Stomach smooth muscle (tissue), 2 donors: ENCODE measurements around the gene NOXO1.

ENCODE experiments used
- H3K27ac ChIP-seq: one replicate; pipeline ENCODE4 v1.7.0; 2013; ENCODE audit warnings: mild to moderate bottlenecking, low read length, inconsistent platforms
- H3K27me3 ChIP-seq, 2 donors: one replicate each; pipeline ENCODE4 v1.7.0; 2013; ENCODE audit warnings: low read length in 2 of 2; ENCODE audit not compliant: insufficient read depth in 2 of 2, control insufficient read depth in 1 of 2
- H3K36me3 ChIP-seq, 2 donors: one replicate each; pipeline ENCODE4 v1.7.0; 2013; ENCODE audit warnings: low read length in 2 of 2; ENCODE audit not compliant: control insufficient read depth in 2 of 2, insufficient read depth in 2 of 2
- H3K4me1 ChIP-seq: one replicate; pipeline ENCODE4 v1.7.0; 2013; ENCODE audit warnings: low read length; ENCODE audit not compliant: control insufficient read depth, insufficient read depth
- H3K4me3 ChIP-seq, 2 donors: one replicate each; pipeline ENCODE4 v1.7.0; 2013; ENCODE audit warnings: low read length in 2 of 2
- H3K9ac ChIP-seq, 2 donors: one replicate each; pipeline ENCODE4 v1.7.0; 2013; ENCODE audit warnings: low read length in 2 of 2, mild to moderate bottlenecking in 1 of 2
- H3K9me3 ChIP-seq, 2 donors: one replicate each; pipeline ENCODE4 v1.7.0; 2013; ENCODE audit warnings: low read length in 2 of 2; ENCODE audit not compliant: control insufficient read depth in 2 of 2
- donor health status: healthy.
- donor health status: Pancreatic carcinoma.

The NOXO1 gene

DNA sequence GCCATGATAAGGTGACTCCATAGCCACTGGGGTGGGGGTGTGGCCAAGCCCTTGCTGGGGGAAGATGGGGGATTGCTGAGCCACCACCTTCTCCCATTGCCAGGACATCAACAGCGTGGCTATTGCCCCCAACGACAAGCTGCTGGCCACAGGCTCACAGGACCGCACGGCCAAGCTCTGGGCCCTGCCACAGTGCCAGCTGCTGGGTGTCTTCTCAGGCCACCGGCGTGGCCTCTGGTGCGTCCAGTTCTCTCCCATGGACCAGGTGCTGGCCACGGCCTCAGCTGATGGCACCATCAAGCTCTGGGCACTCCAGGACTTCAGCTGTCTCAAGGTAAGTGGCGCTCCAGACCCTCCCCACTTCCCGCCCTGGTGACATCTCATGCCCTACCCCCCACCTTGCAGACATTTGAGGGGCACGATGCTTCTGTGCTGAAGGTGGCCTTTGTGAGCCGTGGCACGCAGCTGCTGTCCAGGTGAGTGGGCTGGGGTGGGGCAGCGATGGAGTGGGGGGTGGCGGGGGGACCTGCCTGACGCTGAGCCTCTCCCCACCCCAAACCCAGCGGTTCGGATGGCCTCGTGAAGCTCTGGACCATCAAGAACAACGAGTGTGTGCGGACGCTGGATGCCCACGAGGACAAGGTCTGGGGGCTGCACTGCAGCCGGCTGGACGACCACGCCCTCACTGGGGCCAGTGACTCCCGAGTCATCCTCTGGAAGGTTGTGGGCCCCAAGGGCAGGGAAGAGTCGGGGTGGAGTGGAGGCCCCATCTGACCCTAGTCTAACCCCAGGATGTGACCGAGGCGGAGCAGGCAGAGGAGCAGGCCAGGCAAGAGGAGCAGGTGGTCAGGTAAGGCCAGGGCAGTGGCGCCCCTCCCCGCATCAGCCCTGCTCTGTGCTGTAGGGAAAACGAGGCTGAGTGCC is 4.1 kb downstream of the NOXO1 start:
- H3K9ac ChIP-seq, result no peak overlapping the region
- peaks cover 35 to 39% of the 10 kb centered on the region in 2 donors for H3K36me3 ChIP-seq
- H3K9me3 ChIP-seq, result no peaks in the 10 kb centered on the region
- H3K4me1 ChIP-seq, result peaks cover 19% of the 10 kb centered on the region
- H3K4me3 ChIP-seq, result no peak overlapping the region
- H3K27ac ChIP-seq, result no peak overlapping the region
- peaks cover 51 to 52% of the 10 kb centered on the region in 2 donors for H3K27me3 ChIP-seq

DNA sequence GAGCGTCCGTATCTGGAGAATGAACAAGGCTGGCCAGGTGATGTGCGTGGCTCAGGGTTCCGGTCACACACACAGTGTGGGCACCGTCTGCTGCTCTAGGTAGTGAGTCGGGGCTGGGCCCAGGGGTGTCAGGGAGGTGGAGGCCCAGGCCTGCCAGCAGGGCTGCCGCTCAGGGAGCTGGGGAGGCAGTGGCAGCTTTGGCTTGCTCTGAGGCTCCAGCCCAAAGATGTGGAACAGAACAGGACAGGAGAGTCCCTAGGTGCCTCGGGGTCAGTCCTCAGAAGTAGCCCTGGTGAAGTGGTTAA is 5.1 kb downstream of the NOXO1 start:
- Histone ChIP-seq H3K36me3 (peaks cover 35 to 39% of the 10 kb centered on the region in 2 donors), H3K4me3 (no peak overlapping the region), H3K9me3 (no peaks in the 10 kb centered on the region), H3K4me1 (peaks cover 19% of the 10 kb centered on the region), H3K9ac (no peak overlapping the region), H3K27me3 (peaks cover 41 to 42% of the 10 kb centered on the region in 2 donors), H3K27ac (no peak overlapping the region)

DNA sequence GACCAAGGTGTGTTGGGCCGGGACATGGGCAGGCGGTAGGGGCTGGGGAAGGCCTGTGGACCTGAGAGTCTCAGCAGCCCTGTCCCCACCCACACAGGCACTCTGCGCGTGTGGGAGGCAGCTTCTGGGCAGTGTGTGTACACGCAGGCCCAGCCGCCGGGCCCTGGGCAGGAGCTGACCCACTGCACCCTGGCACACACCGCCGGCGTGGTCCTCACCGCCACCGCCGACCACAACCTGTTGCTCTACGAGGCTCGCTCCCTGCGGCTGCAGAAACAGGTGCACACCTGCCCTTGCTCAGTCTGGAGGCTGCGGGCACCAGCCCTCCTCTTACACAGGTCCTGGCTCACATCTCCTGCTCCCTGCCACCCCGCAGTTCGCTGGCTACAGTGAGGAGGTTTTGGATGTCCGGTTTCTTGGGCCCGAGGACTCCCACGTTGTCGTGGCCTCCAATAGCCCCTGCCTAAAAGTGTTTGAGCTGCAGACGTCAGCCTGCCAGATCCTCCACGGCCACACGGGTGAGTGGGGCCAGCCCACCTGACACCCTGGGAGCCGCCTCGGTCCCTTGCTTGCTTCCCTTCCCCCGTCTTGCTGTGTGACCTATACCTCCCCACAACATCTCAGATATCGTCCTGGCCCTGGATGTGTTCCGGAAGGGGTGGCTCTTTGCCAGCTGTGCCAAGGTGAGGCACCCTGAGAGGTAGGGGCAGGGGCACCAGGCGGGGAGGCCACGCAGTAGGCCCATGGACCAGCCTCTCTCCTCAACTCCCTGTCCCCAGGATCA is 5.6 kb downstream of the NOXO1 start:
- Histone ChIP-seq H3K9me3 (no peaks in the 10 kb centered on the region), H3K36me3 (peaks cover 35 to 39% of the 10 kb centered on the region in 2 donors), H3K4me1 (peaks cover 24% of the 10 kb centered on the region), H3K9ac (no peak overlapping the region), H3K4me3 (no peak overlapping the region), H3K27me3 (peaks cover 35 to 37% of the 10 kb centered on the region in 2 donors), H3K27ac (no peak overlapping the region)

DNA sequence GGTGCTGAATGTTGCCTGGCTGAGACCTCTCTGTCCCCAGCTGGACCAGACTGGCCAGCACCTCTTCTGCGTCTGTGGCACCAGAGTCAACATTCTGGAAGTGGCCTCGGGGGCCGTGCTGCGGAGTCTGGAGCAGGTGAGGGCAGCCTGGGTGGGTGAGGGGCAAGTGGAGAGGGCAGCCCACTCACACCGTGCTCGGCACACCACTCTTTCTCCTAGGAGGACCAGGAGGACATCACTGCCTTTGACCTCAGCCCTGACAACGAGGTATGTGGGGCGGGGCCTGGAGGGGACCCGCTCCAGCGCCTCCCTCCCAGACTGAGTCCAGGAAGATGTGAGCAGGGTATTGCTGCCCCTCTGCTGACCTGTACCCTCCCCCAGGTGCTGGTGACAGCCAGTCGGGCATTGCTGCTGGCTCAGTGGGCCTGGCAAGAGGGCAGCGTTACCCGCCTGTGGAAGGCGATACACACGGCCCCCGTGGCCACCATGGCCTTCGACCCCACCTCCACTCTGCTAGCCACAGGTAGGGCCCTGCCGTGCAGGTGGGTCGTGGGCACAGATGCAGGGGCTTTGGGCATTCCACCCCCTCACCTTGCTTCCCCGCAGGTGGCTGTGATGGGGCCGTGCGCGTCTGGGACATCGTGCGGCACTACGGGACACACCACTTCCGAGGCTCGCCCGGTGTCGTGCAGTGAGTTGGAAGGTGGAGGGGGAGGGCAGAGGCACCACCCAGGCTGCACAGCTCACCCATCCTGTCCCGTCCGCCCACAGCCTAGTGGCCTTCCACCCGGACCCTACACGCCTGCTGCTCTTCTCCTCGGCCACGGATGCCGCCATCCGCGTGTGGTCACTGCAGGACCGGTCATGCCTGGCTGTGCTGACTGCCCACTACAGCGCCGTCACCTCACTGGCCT is 6.9 kb downstream of the NOXO1 start:
- H3K4me3 ChIP-seq, result no peak overlapping the region
- no peak overlapping the region for H3K9ac ChIP-seq
- peaks cover 35 to 39% of the 10 kb centered on the region in 2 donors for H3K36me3 ChIP-seq
- peaks cover 20% of the 10 kb centered on the region for H3K4me1 ChIP-seq
- peaks cover 23 to 27% of the 10 kb centered on the region in 2 donors for H3K27me3 ChIP-seq
- no peak overlapping the region for H3K27ac ChIP-seq
- no peaks in the 10 kb centered on the region for H3K9me3 ChIP-seq

DNA sequence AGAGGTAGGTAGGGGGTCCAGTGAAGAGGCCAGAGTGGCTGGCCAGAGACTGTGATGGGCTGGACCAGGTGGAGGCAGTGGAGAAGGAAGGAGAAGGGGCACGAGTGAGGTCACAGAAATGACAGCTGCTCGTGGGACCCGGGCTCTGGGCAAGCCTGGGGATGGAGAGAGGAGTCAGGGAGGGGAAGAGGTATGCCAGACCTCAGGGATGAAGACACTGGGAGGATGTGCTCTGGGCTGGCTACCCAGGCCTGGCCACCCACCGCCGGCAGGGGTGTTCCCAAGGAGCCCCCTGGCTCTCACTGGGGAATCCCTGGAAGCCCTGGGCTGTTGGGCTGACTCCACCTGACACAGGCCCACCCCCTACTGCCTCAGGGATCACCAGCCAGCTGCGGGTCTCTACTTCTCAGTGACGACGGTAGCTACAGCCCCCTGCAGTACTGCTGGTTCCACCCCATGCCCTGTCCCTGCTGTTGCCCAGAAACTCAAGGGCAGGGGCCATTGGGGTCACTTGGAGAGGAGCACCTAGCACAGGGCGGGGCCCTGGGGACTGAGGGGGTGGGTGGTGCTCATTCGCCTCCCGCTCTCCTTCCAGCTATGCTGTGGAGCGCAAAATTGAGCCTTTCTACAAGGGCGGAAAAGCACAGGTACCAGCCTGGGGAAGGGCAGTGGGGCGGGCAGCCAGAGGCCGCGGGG is 7.7 kb downstream of the NOXO1 start:
- Histone ChIP-seq H3K27me3 (peaks cover 15 to 24% of the 10 kb centered on the region in 2 donors), H3K4me1 (peaks cover 20% of the 10 kb centered on the region), H3K4me3 (no peak overlapping the region)

DNA sequence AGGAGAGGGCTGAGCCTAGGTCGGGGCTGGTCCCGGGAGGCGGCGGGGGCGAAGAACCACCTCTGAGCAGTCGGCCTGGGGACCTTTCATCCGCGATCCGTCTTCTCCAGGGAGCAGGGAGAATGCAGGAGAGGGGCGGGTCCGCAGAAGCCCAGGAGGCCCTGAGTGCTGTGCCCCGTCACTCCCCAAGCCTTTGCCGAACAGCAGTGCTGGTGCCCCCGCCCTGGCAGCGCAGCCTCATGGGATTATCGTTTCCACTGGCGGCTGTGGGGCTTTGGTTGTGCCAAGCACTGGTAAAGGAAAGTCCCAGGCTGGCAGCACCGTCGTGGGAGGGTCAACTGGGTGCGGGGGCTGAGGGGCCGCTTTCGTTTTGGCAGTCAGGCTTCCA is 8.8 kb downstream of the NOXO1 start:
- Histone ChIP-seq H3K4me1 (peaks cover 20% of the 10 kb centered on the region), H3K36me3 (peaks cover 30 to 32% of the 10 kb centered on the region in 2 donors), H3K27me3 (peaks cover 10 to 18% of the 10 kb centered on the region in 2 donors), H3K9me3 (no peaks in the 10 kb centered on the region), H3K9ac (peak overlapping the region; percentile 60 to 84), H3K27ac (no peak overlapping the region), H3K4me3 (peak overlapping the region; percentile 57 to 89)

More for the DNA sequence above, 7.7 kb downstream of the NOXO1 start:
- H3K36me3 ChIP-seq, result peaks cover 35 to 39% of the 10 kb centered on the region in 2 donors
- no peak overlapping the region for H3K9ac ChIP-seq
- H3K27ac ChIP-seq, result no peak overlapping the region
- no peaks in the 10 kb centered on the region for H3K9me3 ChIP-seq

DNA sequence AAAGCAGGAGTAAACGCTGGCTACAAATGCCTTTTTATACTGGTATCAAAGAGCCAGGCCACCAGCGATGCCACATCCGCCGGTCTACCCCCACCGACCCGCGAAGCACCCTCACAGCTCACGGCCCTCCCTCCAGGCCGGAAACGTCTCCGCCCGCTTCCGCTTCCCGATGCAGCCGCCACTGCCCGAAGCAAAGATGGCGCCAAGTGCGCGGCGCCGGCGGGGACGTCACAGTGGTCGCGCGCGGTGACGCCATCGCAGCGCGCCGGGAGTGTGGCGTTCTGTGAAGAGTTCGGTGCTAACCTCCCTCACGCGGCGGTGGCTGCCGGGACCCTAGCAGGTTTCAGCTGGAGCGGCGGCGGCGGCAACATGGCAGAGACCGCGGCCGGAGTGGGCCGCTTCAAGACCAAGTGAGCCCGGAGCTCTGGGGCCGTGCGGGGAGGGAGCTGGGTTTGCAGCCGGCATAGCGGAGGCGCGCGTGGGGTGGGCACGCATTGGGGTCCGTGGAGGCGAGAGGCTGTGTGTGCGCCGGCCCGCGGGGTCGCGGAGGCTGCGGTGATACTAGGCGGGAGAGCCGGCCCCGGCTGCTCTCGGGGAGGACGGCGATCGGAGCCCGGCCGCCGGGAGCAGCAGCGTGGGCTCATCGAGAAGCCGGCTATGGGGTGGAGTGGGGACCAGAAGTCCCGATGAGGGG is 9.3 kb downstream of the NOXO1 start, which contains the start of gene TBL3:
TBL3 (plus strand) TSS at position 258 of the 694 bp plus-strand sequence; CDS start at position 370, 112 bp downstream.
- Histone ChIP-seq H3K27me3 (peaks cover 9 to 17% of the 10 kb centered on the region in 2 donors), H3K36me3 (peaks cover 25 to 28% of the 10 kb centered on the region in 2 donors), H3K27ac (peak within 1 kb of the TSS; percentile 93), H3K9me3 (no peaks in the 10 kb centered on the region), H3K9ac (peak within 1 kb of the TSS; percentile 60 to 93), H3K4me3 (peak within 1 kb of the TSS; percentile 57 to 89), H3K4me1 (peaks cover 20% of the 10 kb centered on the region)

DNA sequence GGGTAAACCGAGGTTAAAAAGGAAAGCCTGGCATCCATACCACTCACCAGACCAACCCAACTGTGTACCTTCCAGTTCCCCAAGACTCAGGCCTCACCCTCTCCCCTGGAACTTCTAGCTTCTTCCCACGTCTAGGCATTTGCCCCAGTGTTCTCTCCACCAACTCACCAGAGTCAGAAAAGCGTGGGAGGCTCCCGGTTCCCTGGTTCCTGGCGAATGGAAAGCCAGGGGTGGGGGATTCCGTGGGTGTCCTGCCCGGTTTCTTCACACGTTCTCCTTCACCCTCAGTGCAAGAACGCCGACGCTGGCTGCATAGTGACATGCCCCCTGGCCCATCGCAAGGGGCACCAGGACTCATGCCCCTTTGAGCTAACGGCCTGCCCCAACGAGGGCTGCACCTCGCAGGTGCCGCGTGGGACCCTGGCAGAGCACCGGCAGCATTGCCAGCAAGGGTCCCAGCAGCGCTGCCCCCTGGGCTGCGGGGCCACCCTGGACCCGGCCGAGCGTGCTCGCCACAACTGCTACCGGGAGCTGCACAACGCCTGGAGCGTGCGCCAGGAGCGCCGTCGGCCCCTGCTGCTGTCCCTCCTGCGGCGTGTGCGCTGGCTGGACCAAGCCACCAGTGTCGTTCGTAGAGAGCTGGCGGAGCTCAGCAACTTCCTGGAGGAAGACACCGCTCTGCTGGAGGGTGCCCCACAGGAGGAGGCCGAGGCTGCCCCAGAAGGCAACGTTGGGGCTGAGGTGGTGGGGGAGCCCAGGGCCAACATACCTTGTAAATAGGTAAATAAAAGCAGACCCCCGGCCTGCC is 12.9 kb downstream of the NOXO1 start:
- H3K9ac ChIP-seq, result no peak overlapping the region
- no peak overlapping the region for H3K4me3 ChIP-seq
- H3K4me1 ChIP-seq, result peaks cover 39% of the 10 kb centered on the region
- H3K9me3 ChIP-seq, result no peaks in the 10 kb centered on the region
- no peaks in the 10 kb centered on the region for H3K27me3 ChIP-seq
- H3K36me3 ChIP-seq, result peaks cover 3 to 4% of the 10 kb centered on the region in 2 donors
- no peak overlapping the region for H3K27ac ChIP-seq

DNA sequence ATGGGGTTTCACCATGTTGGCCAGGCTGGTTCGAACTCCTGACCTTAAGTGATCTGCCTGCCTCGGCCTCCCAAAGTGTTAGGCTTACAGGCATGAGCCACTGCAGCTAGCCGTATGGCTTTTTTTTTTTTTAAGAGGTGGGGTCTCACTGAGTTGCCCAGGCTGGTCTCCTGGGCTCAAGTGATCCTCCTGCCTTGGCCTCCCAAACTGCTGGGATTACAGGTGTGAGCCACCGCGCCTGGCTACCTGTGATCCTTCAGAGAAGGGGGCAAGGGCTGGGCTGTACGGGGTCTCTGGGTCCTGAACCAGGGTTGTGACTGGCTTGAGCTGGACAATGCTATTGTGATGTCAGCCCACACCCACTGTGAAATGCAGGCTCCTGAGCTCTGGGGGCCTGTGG is 14.8 kb downstream of the NOXO1 start, which contains the start of gene RNF151:
RNF151 (plus strand) TSS at position 397 of the 400 bp plus-strand sequence. CDS start 26 bp downstream, outside the sequence.
- Histone ChIP-seq H3K9me3 (no peaks in the 10 kb centered on the region), H3K9ac (peak within 1 kb of the TSS; percentile 96 to 100), H3K27ac (peak within 1 kb of the TSS; percentile 98), H3K4me1 (peaks cover 28% of the 10 kb centered on the region), H3K4me3 (peak within 1 kb of the TSS; percentile 80 to 90), H3K27me3 (no peaks in the 10 kb centered on the region), H3K36me3 (peaks cover 10 to 15% of the 10 kb centered on the region in 2 donors)
